AG04450 (cell line): ENCODE measurements around the gene GRIN3A. TPM values are rescaled to one million over a fixed set of nuclear protein-coding genes. Genes with fewer than 3 reads are reported as not detected.

Experiments used
- CTCF ChIA-PET: fragments of 300-600, 350-600 bp; formaldehyde crosslinking; extraction: SDS; loops from one replicate; lab custom pipeline; 2022; ENCODE audit warnings: antibody characterized with exemption, inconsistent platforms; lab: Charles Lee
- POLR2A ChIA-PET: fragments of 350-600 bp; formaldehyde crosslinking; extraction: SDS; loops from one replicate; lab custom pipeline; 2021; ENCODE audit warnings: antibody characterized with exemption, inconsistent platforms; lab: Yijun Ruan, JAX
- DNase-seq: peaks from one replicate; pipeline ENCODE4 v3.0.0-alpha.2; 2011; ENCODE audit warnings: low read depth, low spot score
- H3K27ac ChIP-seq: one replicate; pipeline ENCODE4 v1.5.1; 2012; ENCODE audit warnings: low read depth, low read length, control low read depth
- H3K27me3 ChIP-seq: one replicate; pipeline ENCODE4 v1.6.0; 2012; ENCODE audit warnings: low read length; ENCODE audit not compliant: control insufficient read depth, insufficient read depth
- H3K4me3 ChIP-seq: 2 replicates; pipeline ENCODE4 v1.5.1; 2011; ENCODE audit warnings: mild to moderate bottlenecking, low read depth, low read length, control low read depth
- H3K9me3 ChIP-seq: 2 replicates; pipeline ENCODE4 v1.5.1; 2012; ENCODE audit warnings: low read length; ENCODE audit not compliant: control insufficient read depth, insufficient read depth
- polyA plus RNA-seq: library from polyadenylated mRNA; depleted of rRNA; stranded (reverse); fragments of >200 nt; gene quantifications from 2 replicates; pipeline ENCODE4 v1.2.3, GENCODE V29; 2011
- TF ChIP-seq, protein P1 (sequence below): IDR thresholded peaks from 2 replicates; pipeline ENCODE4 v1.5.1; 2011; ENCODE audit warnings: low read depth, low read length, control low read depth, inconsistent platforms

GRIN3A gene
- polyA plus RNA-seq, 1 experiment: not detected

DNA sequence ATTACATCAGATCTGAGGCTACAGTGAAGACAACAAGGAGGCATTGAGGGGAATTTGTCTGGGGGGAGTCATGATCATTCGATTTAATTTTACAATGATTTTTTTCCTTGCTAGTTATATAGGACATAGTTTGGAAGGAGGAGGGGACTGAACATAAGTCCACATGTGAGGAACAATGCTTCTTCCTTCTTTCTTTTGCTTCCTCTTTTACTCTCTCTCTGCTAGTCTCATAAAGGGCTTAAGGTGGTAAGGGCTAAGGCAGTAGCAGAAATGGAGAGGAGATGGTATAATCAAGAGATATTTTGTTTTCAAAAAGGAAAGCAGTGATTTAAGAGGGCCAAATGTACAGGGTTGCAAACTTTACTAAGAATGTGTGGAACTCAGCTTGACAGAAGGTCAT, 64.3 kb downstream of the GRIN3A start:
- POLR2A ChIA-PET: no interaction called here
- TF ChIP-seq, protein P1, sequence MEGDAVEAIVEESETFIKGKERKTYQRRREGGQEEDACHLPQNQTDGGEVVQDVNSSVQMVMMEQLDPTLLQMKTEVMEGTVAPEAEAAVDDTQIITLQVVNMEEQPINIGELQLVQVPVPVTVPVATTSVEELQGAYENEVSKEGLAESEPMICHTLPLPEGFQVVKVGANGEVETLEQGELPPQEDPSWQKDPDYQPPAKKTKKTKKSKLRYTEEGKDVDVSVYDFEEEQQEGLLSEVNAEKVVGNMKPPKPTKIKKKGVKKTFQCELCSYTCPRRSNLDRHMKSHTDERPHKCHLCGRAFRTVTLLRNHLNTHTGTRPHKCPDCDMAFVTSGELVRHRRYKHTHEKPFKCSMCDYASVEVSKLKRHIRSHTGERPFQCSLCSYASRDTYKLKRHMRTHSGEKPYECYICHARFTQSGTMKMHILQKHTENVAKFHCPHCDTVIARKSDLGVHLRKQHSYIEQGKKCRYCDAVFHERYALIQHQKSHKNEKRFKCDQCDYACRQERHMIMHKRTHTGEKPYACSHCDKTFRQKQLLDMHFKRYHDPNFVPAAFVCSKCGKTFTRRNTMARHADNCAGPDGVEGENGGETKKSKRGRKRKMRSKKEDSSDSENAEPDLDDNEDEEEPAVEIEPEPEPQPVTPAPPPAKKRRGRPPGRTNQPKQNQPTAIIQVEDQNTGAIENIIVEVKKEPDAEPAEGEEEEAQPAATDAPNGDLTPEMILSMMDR: no peak
- Histone ChIP-seq H3K27me3 (no peaks in the 10 kb centered on the region), H3K4me3 (no peak overlapping the region), H3K27ac (no peak overlapping the region), H3K9me3 (no peaks in the 10 kb centered on the region)
- DNase-seq: no peak
- CTCF ChIA-PET: no interaction called here

DNA sequence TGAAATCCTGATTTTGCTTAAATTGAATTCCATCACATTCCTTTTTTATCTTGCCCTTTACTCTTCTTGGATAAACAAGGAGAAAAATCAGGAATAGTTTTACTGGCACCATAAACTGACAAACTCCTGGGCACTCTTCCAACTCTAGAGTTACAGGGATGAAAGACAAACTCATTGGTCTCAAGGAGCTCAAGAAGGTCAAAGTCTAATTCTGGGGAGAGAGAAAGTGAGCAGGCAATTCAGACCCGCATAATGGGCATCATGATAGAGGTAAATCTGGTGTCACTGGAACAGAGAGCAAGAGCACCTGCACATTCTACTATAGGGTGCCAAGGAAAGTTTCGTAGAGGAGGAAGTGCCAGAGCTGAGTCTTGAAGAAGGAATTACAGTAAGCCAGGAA, 64.8 kb downstream of the GRIN3A start:
- H3K4me3 ChIP-seq: no peak overlapping the region
- H3K27me3 ChIP-seq: no peaks in the 10 kb centered on the region
- DNase-seq: no peak
- H3K9me3 ChIP-seq: no peaks in the 10 kb centered on the region
- CTCF ChIA-PET: no interaction called here
- POLR2A ChIA-PET: no interaction called here
- TF ChIP-seq, protein P1: no peak
- H3K27ac ChIP-seq: no peak overlapping the region

DNA sequence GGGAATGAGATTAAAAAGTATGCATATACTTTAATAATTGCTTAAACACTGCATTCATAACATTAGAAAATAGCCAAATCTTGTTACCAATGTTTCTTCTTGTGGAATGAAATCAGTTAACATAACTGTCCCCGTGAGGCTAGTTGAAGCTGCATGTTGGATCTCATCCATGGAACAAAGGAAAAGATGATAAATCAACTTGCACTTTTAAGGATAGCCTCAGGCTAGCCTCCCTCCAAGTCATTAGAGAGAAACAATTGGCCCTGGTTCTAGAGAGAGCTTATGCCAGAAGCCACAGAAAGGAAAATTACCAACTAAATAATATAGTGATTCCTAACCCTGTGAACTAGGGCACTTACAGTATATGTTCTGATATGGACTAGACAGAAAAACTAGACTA, 66.9 kb downstream of the GRIN3A start:
- ChIA-PET CTCF (interaction anchor here (0.6 kb wide), 1 partner anchor 555 kb away, joined by 3 read pairs; no protein-coding TSS in a partner anchor), POLR2A (no interaction called here)
- Histone ChIP-seq H3K9me3 (no peaks in the 10 kb centered on the region), H3K27ac (no peak overlapping the region), H3K27me3 (no peaks in the 10 kb centered on the region), H3K4me3 (no peak overlapping the region)
- no peak for DNase-seq
- TF ChIP-seq, protein P1: no peak

- Histone ChIP-seq H3K27ac (no peak overlapping the region), H3K4me3 (no peak overlapping the region), H3K27me3 (no peaks in the 10 kb centered on the region), H3K9me3 (no peaks in the 10 kb centered on the region)
- CTCF ChIA-PET: no interaction called here
- POLR2A ChIA-PET: no interaction called here
- TF ChIP-seq, protein P1: no peak
- no peak for DNase-seq
Observed at GRCh38 chr9:101668421-101668820, 70.0 kb downstream of the GRIN3A start.

DNA sequence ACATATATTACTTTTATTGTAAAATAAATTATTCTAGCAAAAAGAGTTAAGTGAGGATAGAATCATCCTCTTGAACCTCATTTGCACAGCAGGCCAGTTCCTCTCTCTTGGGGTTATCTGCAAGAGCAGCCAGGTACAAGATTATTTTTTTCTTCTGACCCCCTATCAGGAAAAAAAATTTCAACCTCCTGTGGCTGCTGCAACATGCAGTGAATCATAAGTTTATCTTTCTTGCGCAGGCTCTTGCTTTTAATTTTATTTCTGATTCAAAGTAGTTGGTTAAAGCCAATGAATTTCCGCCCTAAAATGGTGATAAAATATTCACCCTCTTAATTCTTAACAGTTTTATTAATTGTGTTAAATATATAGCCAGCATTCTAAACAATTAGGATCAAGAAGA, 74.0 kb downstream of the GRIN3A start:
- no peak overlapping the region for H3K27ac ChIP-seq
- TF ChIP-seq, protein P1: no peak
- H3K4me3 ChIP-seq: no peak overlapping the region
- DNase-seq: no peak
- H3K9me3 ChIP-seq: no peaks in the 10 kb centered on the region
- ChIA-PET POLR2A (no interaction called here), CTCF (no interaction called here)
- no peaks in the 10 kb centered on the region for H3K27me3 ChIP-seq
